Mucosa of descending colon (tissue), 3 donors: ENCODE measurements around the gene DMRTC2. TPM values are rescaled to one million over a fixed set of nuclear protein-coding genes. Genes with fewer than 3 reads are reported as not detected.

Experiments used
- ATAC-seq: fragments of 200-7000 bp; cut with Tn5 transposase; one replicate; pipeline ENCODE4 v1.9.1; 2020; ENCODE audit warnings: mild to moderate bottlenecking, moderate library complexity
- DNase-seq, 3 donors: peaks; one replicate each; pipeline ENCODE4 v3.0.0-alpha.2; 2020
- H3K36me3 ChIP-seq: fragments of 200-600 bp; one replicate; pipeline ENCODE4 v1.8.0; 2021; ENCODE audit warnings: low read depth, mild to moderate bottlenecking
- H3K4me1 ChIP-seq: fragments of 200-600 bp; one replicate; pipeline ENCODE4 v1.8.0; 2021; ENCODE audit warnings: low read depth, mild to moderate bottlenecking
- H3K4me3 ChIP-seq: fragments of 200-600 bp; one replicate; pipeline ENCODE4 v1.8.0; 2021; ENCODE audit warnings: mild to moderate bottlenecking
- H3K9me3 ChIP-seq: fragments of 200-600 bp; one replicate; pipeline ENCODE4 v1.8.0; 2021; ENCODE audit warnings: mild to moderate bottlenecking
- CTCF ChIP-seq: fragments of 200-600 bp; IDR thresholded peaks from one replicate; pipeline ENCODE4 v1.8.0; 2022; ENCODE audit warnings: antibody characterized with exemption, mild to moderate bottlenecking
- intact Hi-C, 2 donors: fragments of 100-400 bp; cut with DNase I in 1 of 2; cut with micrococcal nuclease in 1 of 2; formaldehyde crosslinking; loops; one replicate each; pipeline versions ENCODE4 v1.11.0 to v1.11.1; 2022; cut with DNase I, micrococcal nuclease
- long read RNA-seq, 2 donors: library from polyadenylated mRNA; unstranded; transcript quantifications; one replicate each; pipeline ENCODE4 v2.0.0, GENCODE V29; 2019 to 2021
- total RNA-seq, 3 donors: library from RNA; stranded (reverse); fragmentation: NEBNext Ultra II Directional in 2 of 3; extraction: Animal tissue kit (Norgen Biotek cat#: 25700) in 2 of 3; gene quantifications; one replicate each; pipeline versions ENCODE4 v1.2.1 to v1.2.4, GENCODE V29; 2021 to 2023
- donor health status: DM: no; HTN: no; CAD: no; lungs with moderate emphysema.
- donor health status: DM: no; HTN: no; CAD: no.
- donor health status: DM: no; HTN: yes; CAD: no.

Gene DMRTC2
- not detected for total RNA-seq
- long read RNA-seq, donor 1, result 0 reads
- long read RNA-seq, donor 2, result 0 reads

DNA sequence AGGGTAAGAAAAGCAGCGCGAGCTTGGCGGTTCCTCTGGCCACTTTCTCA lies at the start of gene DMRTC2:
TSS of gene DMRTC2 (plus strand) at position 42 of the 50 bp plus-strand sequence. CDS start 2,387 bp downstream, outside the sequence.
- Histone ChIP-seq H3K9me3 (no peaks in the 10 kb centered on the region), H3K4me3 (no peak within 1 kb of the TSS), H3K36me3 (no peaks in the 10 kb centered on the region), H3K4me1 (no peaks in the 10 kb centered on the region)
- ATAC-seq (no peak), DNase-seq (no peak)
- intact Hi-C loops, result no loop called here
- no peak for TF ChIP-seq CTCF

DNA sequence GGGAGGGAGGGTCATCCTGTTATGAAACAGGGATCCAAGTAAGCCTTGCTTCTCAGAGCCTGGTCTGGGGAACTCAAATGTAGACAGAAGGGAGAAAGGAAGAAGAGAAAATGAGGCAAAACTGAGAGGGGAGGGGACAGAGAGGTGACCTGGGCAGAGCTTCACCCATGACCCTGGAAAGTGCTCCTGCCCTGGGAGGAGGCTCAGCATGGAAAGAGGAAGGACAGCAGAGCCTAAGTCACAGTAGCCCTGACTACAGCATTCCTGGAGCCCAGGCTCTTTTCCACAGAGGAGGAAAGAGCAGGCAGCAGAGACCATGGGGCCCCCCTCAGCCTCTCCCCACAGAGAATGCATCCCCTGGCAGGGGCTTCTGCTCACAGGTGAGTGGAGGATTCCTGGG lies 48.5 kb upstream of the DMRTC2 start, which contains the start of gene CEACAM3:
TSS of gene CEACAM3 (plus strand) at position 226 of the 400 bp plus-strand sequence. CDS start at position 317, 91 bp downstream.
- DNase-seq (no peak), ATAC-seq (peak; percentile 39)
- Histone ChIP-seq H3K4me1 (no peaks in the 10 kb centered on the region), H3K9me3 (no peaks in the 10 kb centered on the region), H3K4me3 (no peak within 1 kb of the TSS), H3K36me3 (no peaks in the 10 kb centered on the region)
- no peak for TF ChIP-seq CTCF
- intact Hi-C loops, result no loop called here

DNA sequence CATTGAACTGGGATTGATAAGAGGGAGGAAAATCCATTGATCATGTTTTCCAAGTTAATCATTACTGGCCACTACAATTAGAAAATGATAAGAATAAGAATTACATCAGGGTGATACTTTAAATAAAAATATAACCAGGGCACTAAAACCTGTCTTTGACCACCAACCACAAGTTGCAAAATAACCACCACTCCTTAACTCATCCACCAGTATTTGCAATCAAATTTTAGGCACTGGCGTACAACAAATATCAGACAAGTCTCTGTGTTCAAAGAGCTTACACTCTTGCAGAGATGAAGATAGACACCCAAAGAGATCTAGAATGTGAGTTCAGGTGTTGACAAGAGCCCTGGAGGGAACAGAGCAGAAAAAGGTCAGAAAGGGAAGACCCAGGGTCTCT lies 47.9 kb upstream of the DMRTC2 start:
- ATAC-seq (no peak), DNase-seq (no peak)
- TF ChIP-seq CTCF, result no peak
- Histone ChIP-seq H3K9me3 (no peaks in the 10 kb centered on the region), H3K4me1 (peaks cover under 1% of the 10 kb centered on the region), H3K4me3 (no peak overlapping the region), H3K36me3 (no peaks in the 10 kb centered on the region)
- intact Hi-C loops, result no loop called here

DNA sequence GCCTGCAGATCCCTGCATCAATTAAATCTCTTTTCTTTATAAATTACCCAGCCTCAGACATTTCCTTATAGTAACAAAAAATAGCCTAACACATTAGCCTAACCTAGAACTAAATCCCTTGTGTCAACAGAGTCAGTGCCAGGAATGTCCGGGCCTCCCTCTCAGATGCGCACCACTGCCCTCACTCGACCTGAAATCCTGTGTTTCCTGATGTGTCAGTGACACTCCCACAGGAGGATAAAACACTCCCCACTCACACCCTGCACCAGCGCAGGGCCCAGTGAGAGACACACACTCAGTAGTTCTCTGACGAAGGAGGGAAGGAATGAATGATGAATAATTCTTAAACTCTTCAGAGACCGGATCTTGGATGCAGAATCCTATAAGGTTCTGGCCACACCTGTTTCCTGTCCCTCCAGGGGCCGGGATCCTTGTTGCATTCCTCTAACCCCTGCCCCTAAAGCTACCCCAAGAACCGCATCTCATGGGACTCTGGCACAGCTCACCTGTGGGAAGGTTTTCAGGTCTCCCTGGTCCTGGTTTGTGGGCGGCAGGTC lies 45.3 kb upstream of the DMRTC2 start:
- ATAC-seq (peak; percentile 77), DNase-seq (peak in 1 of 3 donors; percentile 29)
- Histone ChIP-seq H3K36me3 (no peaks in the 10 kb centered on the region), H3K4me1 (peaks cover 4% of the 10 kb centered on the region), H3K4me3 (no peak overlapping the region), H3K9me3 (no peaks in the 10 kb centered on the region)
- no peak for TF ChIP-seq CTCF
- intact Hi-C loops, result no loop called here

GRCh38 chr19:41801031-41801430 lies 43.8 kb upstream of the DMRTC2 start:
- TF ChIP-seq CTCF, result no peak
- no peaks in the 10 kb centered on the region for H3K36me3 ChIP-seq
- ATAC-seq, result no peak

DNA sequence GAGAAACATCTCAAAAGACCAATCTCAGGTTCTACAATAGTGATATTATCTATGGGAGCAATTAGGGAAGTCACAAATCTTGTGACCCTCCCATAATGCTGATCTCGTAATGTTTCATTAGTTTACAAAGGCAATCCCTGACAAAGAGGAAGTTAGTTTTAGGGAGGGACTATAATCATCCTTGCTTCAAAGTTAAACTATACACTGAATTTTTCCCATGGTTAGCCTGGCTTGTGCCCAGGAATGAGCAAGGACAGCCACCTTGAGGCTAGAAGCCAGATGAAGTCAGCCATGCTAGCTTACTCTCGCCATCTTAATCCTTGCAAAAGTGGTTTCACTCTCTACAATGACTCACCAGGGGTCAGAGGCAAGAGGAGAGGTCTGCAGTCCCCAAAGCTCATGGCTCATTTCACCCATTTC lies 43.0 kb upstream of the DMRTC2 start:
- TF ChIP-seq CTCF, result no peak
- Histone ChIP-seq H3K4me1 (peaks cover 4% of the 10 kb centered on the region), H3K4me3 (no peak overlapping the region), H3K36me3 (no peaks in the 10 kb centered on the region), H3K9me3 (no peaks in the 10 kb centered on the region)
- ATAC-seq (peak; percentile 76), DNase-seq (peak in 1 of 3 donors; percentile 49)
- intact Hi-C loops, result no loop called here

More at GRCh38 chr19:41801031-41801430, 43.8 kb upstream of the DMRTC2 start:
- H3K4me1 ChIP-seq, result peaks cover 4% of the 10 kb centered on the region
- H3K9me3 ChIP-seq, result no peaks in the 10 kb centered on the region
- intact Hi-C loops, result no loop called here
- no peak overlapping the region for H3K4me3 ChIP-seq
- no peak for DNase-seq
